GM12878 (cell line): ENCODE results near the gene RNF149. TPM values are rescaled to one million over a fixed set of nuclear protein-coding genes. Genes with fewer than 3 reads are reported as not detected.

Experiments used
- ATAC-seq: fragments of 200-7000 bp; cut with Tn5 transposase; 3 replicates; pipeline ENCODE4 v1.9.1; 2020; ENCODE audit warnings: mild to moderate bottlenecking, moderate library complexity
- BruUV-seq: library from RNA; stranded (reverse); fragments of 400-500 nt; replicated peaks from 2 replicates; lab custom pipeline; 2021; lab: Mats Ljungman, UMichigan
- CTCF ChIA-PET: fragments of 300-600 bp; sonication (Branson Sonifier 250); formaldehyde crosslinking; extraction: SDS; loops from one replicate; lab custom pipeline; 2021; ENCODE audit warnings: inconsistent platforms; lab: Yijun Ruan, JAX
- POLR2A ChIA-PET: fragments of 350-600 bp; formaldehyde crosslinking; extraction: SDS; loops from one replicate; lab custom pipeline; 2021; ENCODE audit warnings: inconsistent platforms; lab: Charles Lee
- RAD21 ChIA-PET: fragments of 300-600 bp; sonication (Branson Sonifier 250); formaldehyde crosslinking; loops from one replicate; lab custom pipeline; 2023; ENCODE audit warnings: antibody characterized with exemption; ENCODE audit not compliant: unreplicated experiment; lab: Charles Lee
- SMC1A ChIA-PET: fragments of 300-600 bp; sonication (Branson Sonifier 250); formaldehyde crosslinking; loops from one replicate; lab custom pipeline; 2023; ENCODE audit not compliant: unreplicated experiment, uncharacterized antibody; lab: Charles Lee
- DNase-seq: peaks from one replicate; pipeline ENCODE4 v3.0.0-alpha.2; 2011; ENCODE audit warnings: low read depth, low spot score
- FAIRE-seq: peaks from 3 replicates; lab custom pipeline; 2011; peaks lifted over from hg19 to GRCh38; lab: Jason Lieb, UNC
- H2AFZ ChIP-seq: 2 replicates; pipeline ENCODE4 v1.6.0; 2011; ENCODE audit warnings: low read depth, low read length, control low read depth; ENCODE audit not compliant: control insufficient read depth
- H3K27ac ChIP-seq: 2 replicates; pipeline ENCODE4 v1.5.1; 2011; ENCODE audit warnings: control low read depth; ENCODE audit not compliant: control insufficient read depth, insufficient read depth
- H3K27me3 ChIP-seq, 2 experiments: replicated peaks in 1 of 2; 2 replicates each; pipeline versions ENCODE4 v1.6.0 to v1.6.1; 2011; ENCODE audit warnings: low read length in 1 of 2; ENCODE audit not compliant: control insufficient read depth in 2 of 2, insufficient read depth in 2 of 2
- H3K36me3 ChIP-seq, 2 experiments: 2 replicates each; pipeline ENCODE4 v1.5.1; 2011; ENCODE audit warnings: low read length in 1 of 2; ENCODE audit not compliant: control insufficient read depth in 2 of 2, insufficient read depth in 2 of 2
- H3K4me1 ChIP-seq: 2 replicates; pipeline ENCODE4 v1.6.1; 2011; ENCODE audit warnings: mild to moderate bottlenecking, low read length, moderate library complexity, mixed read lengths; ENCODE audit not compliant: control insufficient read depth, insufficient read depth
- H3K4me2 ChIP-seq: 2 replicates; pipeline ENCODE4 v1.6.0; 2011; ENCODE audit warnings: control low read depth; ENCODE audit not compliant: control insufficient read depth, insufficient read depth
- H3K4me3 ChIP-seq: fragments of 200-600 bp; sonication (generic); 2 replicates; pipeline ENCODE4 v1.5.1; 2016
- H3K79me2 ChIP-seq: 2 replicates; pipeline ENCODE4 v1.6.0; 2011; ENCODE audit warnings: low read length; ENCODE audit not compliant: control insufficient read depth, insufficient read depth
- H3K9ac ChIP-seq: 2 replicates; pipeline ENCODE4 v1.8.0; 2011; ENCODE audit warnings: low read length, control low read depth, mixed read lengths; ENCODE audit not compliant: control insufficient read depth, insufficient read depth
- H3K9me3 ChIP-seq: replicated peaks from 3 replicates; pipeline ENCODE4 v1.5.1; 2011; ENCODE audit warnings: mild to moderate bottlenecking, low read length; ENCODE audit not compliant: control insufficient read depth, insufficient read depth
- H4K20me1 ChIP-seq: 2 replicates; pipeline ENCODE4 v1.6.0; 2011; ENCODE audit not compliant: control insufficient read depth, insufficient read depth
- RAD51 ChIP-seq: fragments of 450-650 bp; IDR thresholded peaks from 2 replicates; pipeline ENCODE4 v1.6.1; 2016; ENCODE audit warnings: moderate library complexity, mild to moderate bottlenecking, inconsistent platforms
- SMAD5 ChIP-seq: IDR thresholded peaks from 2 replicates; pipeline ENCODE4 v1.6.1; 2016; ENCODE audit warnings: antibody characterized with exemption, low read depth
- SREBF2 ChIP-seq: IDR thresholded peaks from 2 replicates; pipeline ENCODE4 v1.6.1; 2012; ENCODE audit warnings: mild to moderate bottlenecking, low read length
- SRF ChIP-seq, 2 experiments: IDR thresholded peaks; 2 replicates each; pipeline ENCODE4 v1.6.1; 2011; ENCODE audit warnings: low read depth in 2 of 2, low read length in 2 of 2, mild to moderate bottlenecking in 1 of 2, moderate library complexity in 1 of 2
- WGBS: methylation state at CpG from one replicate; pipeline ENCODE4 v1.1.6; 2016; ENCODE audit warnings: low lambda C conversion rate; ENCODE audit not compliant: insufficient replicate concordance, insufficient coverage; ENCODE audit errors: missing lambda C conversion rate; 5-methylcytosine and 5-hydroxymethylcytosine counted together
- in situ Hi-C: fragments of 300-500 bp; cut with MboI; formaldehyde crosslinking; loops from 9 replicates; pipeline ENCODE4 v1.14.3; 2018; ENCODE audit warnings: mixed read lengths
- intact Hi-C: fragments of 100-400 bp; cut with micrococcal nuclease; formaldehyde crosslinking; loops from one replicate; pipeline ENCODE4 v1.14.2; 2022; ENCODE audit not compliant: unreplicated experiment
- polyA plus RNA-seq, 11 experiments: library from polyadenylated mRNA; depleted of rRNA in 4 of 11; unstranded in 6 of 11; stranded (reverse) in 5 of 11; fragments of >200 nt; fragmentation: Nextera tagmentation in 4 of 11; fragmentation: Illumina TruSeq in 1 of 11; extraction: Ambion mirVana in 4 of 11; extraction: Trizol in 1 of 11; gene quantifications; 1 replicate in 1 of 11; 2 replicates in 10 of 11; pipeline versions ENCODE4 v1.2.1 to v1.2.3, GENCODE V29; 2011 to 2016; ENCODE audit warnings: inconsistent platforms in 2 of 11, missing spikeins in 2 of 11, low read depth in 1 of 11
- total RNA-seq, 4 experiments: library from RNA; depleted of rRNA in 3 of 4; stranded (reverse); fragments of >200 nt in 3 of 4; fragmentation: Illumina TruSeq in 1 of 4; extraction: Trizol in 1 of 4; gene quantifications; 2 replicates each; pipeline versions ENCODE4 v1.2.1 to v1.2.3, GENCODE V29; 2013 to 2021

RNF149 gene
- total and polyA plus RNA-seq, 10 of the 15 experiments (the other 5 are each of a cell fraction or from before 2014, with no cell fraction given) = 5.2 to 38.4 (median 16.3) TPM

DNA sequence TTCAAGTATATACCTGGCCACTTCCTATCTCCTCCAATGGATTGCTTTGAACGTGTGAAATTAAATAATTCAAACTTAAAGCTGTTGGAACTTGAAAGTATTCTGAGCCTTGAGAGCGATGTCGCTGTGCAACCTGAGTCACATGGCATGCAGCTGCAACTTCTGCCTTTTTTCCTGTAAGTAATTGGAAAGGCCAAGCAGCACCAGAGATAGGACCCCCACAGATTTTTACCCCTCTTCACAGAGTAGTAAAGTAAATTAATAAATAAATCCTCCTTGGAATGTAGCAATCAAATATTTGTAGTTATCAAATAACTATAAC is 3.2 kb upstream of the RNF149 start:
- no peak for TF ChIP-seq SRF (IDR thresholded peaks at IDR 0.05; ENCODE audit: low read depth in 2 of 2, low read length in 2 of 2)
- 0 out of 2 replicates have a peak, but pooled peaks have one; percentile 8 for TF ChIP-seq RAD51
- CTCF ChIA-PET = interaction anchor here (1.5 kb wide), 1 partner anchor 30 kb away, joined by 4 read pairs; no protein-coding TSS in a partner anchor
- 0% methylated on average over 3 of the region's 3 CpGs for WGBS
- Histone ChIP-seq H3K79me2 (peaks cover 9% of the 10 kb centered on the region), H3K36me3 (no peaks in the 10 kb centered on the region), H3K9ac (no peak overlapping the region), H3K4me3 (no peak overlapping the region), H4K20me1 (no peaks in the 10 kb centered on the region), H3K4me2 (no peak overlapping the region), H2AFZ (no peak overlapping the region), H3K9me3 (no peaks in the 10 kb centered on the region), H3K27ac (no peak overlapping the region), H3K4me1 (peaks cover 16% of the 10 kb centered on the region), H3K27me3 (no peaks in the 10 kb centered on the region)
- POLR2A ChIA-PET = no interaction called here
- BruUV-seq = no TSS peak
- no peak for ATAC-seq
- no peak for FAIRE-seq
- in situ Hi-C loops (no loop called here), intact Hi-C loops (no loop called here)
- SMC1A ChIA-PET = interaction anchor here (0.6 to 1.8 kb wide), 2 partner anchors 24 to 58 kb away, joined by 4 read pairs; no protein-coding TSS in a partner anchor
- no peak for DNase-seq
- RAD21 ChIA-PET = no interaction called here

DNA sequence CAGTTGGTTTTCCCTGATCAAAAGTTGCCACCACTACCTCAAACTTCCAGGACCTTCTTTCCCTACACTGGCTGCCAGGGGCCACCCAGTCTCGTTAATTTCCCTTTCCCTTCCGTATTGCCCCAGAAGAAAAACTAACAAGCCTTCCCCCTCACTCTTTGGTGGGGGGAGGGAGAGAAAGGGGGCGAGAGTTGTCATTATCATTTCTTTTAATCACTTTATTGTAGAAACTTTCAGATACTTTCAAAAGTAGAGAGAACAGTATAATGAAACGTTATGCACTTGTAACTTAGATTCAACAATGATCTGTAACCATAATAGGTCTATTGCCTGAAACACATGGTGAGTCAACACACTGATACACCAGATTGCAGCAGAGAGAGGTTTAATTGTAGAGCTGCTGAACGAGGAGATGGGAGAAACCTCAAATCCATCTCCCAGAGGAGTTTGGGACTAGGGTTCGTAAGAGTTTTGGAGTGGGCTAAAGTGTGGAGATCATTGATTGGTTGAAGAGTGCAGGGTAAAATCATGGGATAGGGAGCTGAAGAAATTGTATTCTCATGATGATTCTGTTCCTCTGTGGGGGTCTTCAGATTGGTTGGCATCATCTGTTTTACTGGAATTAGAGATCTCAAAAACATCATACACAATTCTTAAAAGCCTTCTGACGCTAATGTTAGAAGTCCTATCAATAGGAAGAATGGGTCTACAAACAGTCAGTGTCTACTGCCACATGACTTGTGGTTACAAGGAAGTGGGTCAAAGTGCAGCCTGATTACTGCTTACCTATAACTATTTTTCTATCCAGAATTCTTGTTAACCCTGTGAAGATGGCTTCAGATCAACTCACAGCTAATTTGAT is 2.6 kb upstream of the RNF149 start:
- Histone ChIP-seq H3K9me3 (no peaks in the 10 kb centered on the region), H2AFZ (no peak overlapping the region), H3K4me2 (no peak overlapping the region), H3K27ac (no peak overlapping the region), H3K79me2 (peaks cover 14% of the 10 kb centered on the region), H3K27me3 (no peaks in the 10 kb centered on the region), H3K9ac (no peak overlapping the region), H3K4me3 (no peak overlapping the region), H3K4me1 (peaks cover 20% of the 10 kb centered on the region), H3K36me3 (no peaks in the 10 kb centered on the region), H4K20me1 (no peaks in the 10 kb centered on the region)
- 54% methylated on average over 7 of the region's 7 CpGs for WGBS
- BruUV-seq = no TSS peak
- DNase-seq (no peak), FAIRE-seq (no peak), ATAC-seq (no peak)
- no peak for TF ChIP-seq SMAD5
- peak; percentile 32; the same call in 1 of the 2 replicates for TF ChIP-seq RAD51
- no peak for TF ChIP-seq SREBF2
- ChIA-PET POLR2A (no interaction called here), SMC1A (interaction anchor here (0.6 to 1.8 kb wide), 3 partner anchors 25 to 520 kb away, joined by 3 to 4 read pairs (median 4); no protein-coding TSS in a partner anchor), RAD21 (no interaction called here), CTCF (interaction anchor here (1.1 to 1.5 kb wide), 2 partner anchors 31 to 70 kb away, joined by 3 to 4 read pairs; no protein-coding TSS in a partner anchor)
- in situ Hi-C loops = no loop called here
- intact Hi-C loops = no loop called here
